Activated CD4-positive, alpha-beta T cell treated with anti-CD3 and anti-CD28 coated beads, Interleukin-2, Interleukin-6, amounts not matched to agents 100 ng/mL and 50 ng/mL, durations not matched to agents 16 hours and 8 hours (primary cell): ENCODE data around the gene MICU1.

Source experiments
- DNase-seq: peaks from one replicate; pipeline ENCODE4 v3.0.0-alpha.2; 2020

The MICU1 gene

DNA sequence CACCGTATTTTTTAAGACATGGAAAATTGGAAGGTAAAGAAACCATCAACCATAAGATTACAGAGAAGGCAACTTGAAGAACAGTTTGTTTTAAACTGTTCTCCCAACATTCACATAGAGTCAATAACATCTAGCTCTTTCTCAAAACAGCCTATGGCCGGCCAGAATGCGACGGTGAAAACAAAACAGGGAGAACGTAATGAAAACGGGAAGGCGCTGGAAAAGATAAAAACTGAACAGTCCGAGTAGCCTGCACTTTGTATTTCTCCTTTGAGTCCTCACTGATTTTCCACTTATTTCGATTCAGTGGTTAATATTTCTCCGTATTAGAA is 637 bp downstream of the MICU1 start:
- DNase-seq, result no peak

DNA sequence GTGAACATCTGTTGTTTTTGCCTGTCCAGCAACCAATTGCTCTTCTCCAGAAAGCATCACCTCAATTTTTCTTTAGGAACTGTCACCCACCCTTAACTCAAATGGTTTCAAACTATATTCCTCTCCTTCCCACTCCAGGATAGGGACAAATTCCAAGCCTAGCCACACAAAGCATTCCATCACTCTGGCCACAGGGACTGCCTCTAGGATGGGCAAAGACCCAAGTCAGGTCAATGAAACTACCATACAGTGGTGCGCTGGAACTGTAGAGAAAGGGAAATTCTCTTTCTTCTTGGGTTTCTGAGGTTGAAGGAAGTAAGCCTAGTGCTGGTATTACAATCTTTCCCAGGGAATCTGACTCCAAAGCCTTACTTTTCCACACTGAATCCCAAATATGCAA is 3.6 kb downstream of the MICU1 start:
- no peak for DNase-seq

DNA sequence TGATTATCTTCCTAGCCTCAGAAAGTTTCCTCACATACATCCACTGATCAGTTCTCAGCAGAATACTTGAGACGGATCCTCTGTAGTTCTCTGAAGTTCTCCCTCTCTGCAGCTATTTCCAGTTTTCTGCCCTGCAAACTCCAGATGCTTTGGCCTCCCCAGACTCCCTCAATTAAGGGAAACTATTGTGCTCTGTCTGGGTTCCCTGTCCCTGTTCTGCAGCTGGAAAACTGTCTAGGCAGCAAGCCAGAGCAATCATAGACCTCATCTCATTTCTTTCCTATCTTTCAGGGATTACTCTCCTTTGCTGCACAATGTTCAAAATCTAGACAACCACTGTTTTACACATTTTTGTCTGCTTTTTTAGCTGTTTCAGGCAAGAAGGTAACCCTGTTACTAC is 9.2 kb downstream of the MICU1 start:
- no peak for DNase-seq

DNA sequence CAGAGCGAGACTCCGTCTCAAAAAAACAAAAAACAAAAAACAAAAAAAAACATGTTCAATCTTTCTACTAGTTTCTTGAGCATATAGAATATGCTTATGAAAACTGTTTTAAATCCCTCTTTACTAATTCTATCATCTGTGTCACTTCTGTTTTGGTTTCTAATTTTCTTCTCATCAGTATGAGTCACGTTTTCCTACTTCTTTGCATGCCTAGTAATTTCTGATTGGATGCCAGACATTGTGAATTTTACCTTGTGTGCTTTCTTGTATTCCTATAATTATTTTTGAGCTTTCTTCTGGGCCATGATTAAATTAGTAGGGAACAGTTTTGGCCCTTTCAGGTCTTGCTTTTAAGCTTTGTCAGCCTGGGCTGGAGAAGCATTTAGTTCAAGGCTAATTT is 9.9 kb downstream of the MICU1 start:
- no peak for DNase-seq

DNA sequence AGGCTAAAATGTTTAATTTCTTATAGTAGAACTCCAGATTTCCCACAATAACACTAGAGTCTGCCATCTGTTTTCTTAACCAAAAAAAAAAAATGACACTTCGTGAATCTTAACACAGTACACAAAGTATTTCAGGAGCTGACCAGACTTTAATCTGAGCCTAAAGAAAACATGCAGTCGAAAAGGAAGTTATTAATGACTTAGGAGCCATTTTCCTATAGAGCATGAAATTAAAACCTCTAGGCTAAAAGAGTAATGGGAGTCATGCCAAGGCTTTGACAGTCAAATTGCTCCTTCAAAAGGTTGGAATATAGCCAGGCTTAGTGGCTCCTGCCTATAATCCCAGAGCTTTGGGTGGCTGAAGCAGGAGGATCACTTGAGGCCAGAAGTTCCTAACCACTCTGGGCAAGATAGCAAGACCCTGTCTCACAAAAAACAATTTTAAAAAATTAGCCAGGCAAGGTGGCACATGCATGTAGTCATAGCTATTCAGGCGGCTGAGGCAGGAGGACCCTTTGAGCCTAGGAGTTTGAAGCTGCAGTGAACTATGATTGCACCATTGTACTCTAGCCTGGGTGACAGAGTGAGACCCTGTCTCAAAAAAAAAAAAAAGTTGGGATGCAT is 13.6 kb downstream of the MICU1 start:
- DNase-seq, result no peak

DNA sequence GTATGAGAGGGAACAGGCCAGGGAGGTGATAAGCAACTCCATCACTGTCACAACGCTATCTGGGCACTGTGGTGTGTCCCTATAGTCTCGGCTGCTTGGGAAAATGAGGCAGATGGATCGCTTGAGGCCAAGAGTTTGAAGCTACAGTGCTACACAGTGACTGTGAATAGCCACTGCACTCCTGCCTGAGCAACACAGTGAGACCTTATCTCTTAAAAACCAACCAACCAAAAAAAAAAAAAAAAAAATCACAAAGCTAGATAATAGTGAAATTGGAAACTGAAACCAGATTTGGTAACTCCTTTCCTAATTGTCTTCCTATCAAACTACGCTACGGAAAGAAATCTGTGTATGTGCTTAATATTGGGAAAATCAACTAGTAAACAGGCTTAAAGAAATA is 14.1 kb downstream of the MICU1 start:
- no peak for DNase-seq

DNA sequence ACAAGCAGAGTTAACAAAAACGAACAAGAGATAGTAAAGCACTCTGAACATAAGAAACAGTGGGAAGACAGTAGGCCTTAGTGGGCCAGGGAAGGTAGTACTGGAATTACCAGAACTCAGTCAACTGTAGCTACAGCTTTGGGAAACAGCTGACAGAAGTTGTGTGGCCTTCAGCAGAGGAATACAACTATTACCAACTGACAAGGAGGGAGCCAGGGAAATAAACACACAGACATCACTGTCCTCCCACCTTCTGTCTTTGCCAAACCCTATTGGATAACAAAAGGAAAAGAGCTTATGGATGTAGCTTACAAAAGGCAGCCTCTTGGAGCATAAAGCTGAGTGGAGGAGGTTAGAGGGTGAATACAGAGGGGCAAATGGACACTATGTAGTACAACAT is 15.4 kb downstream of the MICU1 start:
- no peak for DNase-seq

DNA sequence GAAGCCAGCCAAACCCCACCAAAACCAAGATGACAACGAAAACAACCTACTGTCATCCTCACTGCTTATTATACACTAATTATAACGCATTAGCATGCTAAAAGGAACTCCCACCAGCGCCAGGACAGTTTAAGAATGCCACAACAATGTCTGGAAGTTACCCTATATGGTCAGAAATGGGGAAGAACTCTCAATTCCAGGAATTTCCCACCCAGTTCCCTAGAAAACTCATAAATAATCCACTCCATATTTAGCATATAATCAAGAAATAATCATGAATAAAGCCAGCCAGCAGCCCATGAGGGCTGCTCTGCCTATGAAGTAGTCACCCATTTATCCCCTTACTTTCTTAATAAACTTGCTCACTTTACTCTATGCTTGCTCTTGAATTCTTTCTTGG is 20.8 kb downstream of the MICU1 start:
- no peak for DNase-seq

DNA sequence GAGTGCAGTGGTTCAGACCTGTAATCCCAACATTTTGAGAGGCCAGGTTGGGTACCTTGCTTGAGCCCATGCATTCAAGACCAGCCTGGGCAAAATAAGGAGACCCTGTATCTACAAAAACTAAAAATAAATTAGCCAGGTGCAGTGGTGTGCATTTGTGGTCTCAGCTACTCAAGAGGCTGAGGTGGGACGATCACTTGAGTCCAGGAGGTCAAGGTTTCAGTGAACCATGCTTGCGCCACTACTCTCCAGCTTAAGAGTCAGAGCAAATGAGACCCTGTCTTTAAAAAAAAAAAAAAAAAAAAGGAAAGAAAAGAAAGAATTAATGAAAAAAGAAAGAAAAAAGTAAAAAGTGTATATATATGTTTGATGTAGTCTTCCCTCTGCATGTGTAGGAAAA is 24.7 kb downstream of the MICU1 start:
- no peak for DNase-seq

DNA sequence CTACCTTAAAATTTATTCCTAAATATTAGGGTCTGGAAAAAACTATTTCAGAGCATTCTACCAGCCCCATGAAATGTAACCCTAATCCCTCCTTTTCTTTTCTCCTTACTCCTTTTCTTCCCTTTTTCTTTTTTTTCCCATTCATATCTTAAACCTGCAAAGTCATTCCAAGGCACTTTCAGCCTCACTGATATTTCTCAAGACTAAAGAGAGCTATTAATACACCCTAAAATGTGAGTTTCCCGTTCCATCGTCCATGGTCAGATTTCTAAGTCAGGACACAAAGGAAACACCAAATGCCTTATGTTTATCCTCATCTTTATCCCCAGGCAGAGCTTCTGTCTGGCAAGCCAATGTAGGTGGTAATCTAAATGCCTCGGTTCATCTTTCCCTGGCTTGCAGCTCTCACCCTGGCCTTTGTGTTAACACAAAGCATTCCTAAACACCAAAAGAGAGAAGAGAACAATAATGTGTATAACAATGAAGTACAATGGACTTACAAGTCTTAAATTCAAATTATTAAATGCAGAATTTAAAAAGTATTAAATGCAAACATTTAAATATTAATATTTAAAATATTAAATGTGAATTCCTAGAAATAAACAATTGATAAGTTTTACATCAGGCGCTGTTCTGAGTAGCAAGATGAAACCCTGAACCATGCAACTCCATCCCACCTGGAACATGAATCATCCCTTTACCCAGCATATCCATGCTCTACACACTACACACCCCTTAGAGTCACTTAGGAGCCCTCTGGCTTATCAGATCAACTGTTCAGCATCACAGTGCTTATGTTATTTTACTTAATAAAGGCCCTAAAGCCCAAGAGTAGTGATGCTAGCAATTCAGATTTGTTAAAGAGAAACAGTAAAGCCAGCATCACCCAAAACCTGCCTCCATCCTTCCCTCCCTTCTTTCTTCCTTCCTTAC is 26.8 kb downstream of the MICU1 start:
- no peak for DNase-seq

DNA sequence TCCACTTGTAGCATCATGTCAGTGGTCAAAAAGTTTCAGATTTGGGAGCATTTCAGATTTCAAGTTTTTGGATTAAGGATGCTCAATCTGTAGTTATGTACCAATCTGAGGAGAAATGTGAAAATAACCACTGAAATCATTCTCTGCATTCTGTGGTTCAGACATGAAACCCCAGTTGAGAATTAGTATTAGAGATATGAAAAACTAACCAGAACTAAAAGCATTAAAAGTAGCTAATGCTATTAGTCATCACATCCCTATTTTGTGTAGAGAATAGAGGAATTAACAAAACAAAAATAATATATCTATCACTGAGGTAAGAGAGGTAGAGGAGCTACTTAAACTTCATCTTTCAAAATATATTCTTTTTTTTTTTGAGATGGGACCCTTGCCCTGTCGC is 28.0 kb downstream of the MICU1 start:
- DNase-seq, result no peak

DNA sequence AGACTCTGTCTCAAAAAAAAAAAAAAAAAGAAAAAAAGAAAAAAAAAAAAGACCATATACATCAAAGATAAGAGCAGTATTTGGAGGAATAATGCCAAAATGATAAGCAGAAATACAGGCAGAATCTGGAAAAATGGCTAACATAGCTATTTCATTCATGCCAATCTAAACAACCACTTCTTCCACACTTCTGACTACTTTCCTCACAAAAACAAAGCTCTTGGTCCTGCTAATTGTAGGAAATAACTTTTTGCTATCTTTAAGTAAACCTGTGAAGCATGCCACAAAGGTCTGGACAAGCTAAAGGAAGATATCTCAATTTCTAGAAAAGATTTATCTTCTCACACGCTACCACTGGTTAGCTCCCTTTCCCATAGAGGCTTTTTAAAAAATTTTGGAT is 30.4 kb downstream of the MICU1 start:
- no peak for DNase-seq

DNA sequence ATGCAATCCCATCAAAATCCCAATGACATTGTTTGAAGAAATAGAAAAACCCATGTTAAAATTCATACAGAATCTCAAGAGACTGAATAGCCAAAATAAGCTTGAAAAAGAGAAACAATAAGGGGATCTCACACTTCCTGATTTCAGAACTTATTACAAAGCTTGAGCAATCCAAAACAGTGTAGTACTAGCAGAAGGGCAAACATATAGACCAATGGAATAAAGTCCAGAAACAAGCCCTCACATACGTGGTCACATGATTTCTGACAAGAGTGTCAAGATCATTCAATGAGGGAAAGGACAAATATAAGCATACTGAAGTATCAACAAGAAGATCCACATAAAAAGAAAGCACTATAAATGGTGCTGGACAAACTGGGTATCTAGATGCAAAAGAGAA is 31.9 kb downstream of the MICU1 start:
- no peak for DNase-seq

DNA sequence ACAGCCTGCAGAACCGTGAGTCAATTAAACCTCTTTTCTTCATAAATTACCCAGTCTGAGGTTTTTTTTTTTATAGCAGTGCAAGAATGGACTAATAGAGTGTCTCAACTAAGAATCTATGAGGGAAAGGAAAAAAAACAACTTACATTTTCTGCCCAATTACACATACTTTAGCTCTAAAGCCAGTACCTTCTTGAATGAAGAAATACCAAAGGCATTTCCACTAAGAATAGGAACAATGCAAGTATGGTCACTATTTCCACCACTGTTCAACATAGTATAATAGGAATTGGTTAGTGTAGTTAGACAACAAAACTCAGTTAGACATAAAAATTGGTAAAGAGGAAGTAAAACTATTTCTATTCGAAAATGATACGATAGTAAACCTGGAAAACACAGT is 37.6 kb downstream of the MICU1 start:
- no peak for DNase-seq

DNA sequence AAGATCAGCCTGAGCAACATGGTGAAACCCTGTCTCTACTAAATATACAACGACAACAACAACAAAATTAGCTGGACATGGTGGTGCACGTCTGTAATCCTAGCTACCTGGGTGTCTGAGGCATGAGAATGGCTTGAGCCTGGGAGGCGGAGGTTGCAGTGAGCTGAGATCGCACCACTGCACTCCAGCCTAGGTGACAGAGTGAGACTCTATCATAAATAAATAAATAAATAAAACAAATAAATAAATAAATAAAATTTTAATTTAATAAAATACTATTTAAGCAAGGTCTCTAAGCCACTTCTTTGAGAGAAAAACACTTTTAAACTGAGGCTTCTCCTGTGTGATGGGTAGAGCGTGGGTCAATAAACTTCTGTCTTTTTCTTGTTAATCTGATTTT is 38.3 kb downstream of the MICU1 start:
- no peak for DNase-seq

DNA sequence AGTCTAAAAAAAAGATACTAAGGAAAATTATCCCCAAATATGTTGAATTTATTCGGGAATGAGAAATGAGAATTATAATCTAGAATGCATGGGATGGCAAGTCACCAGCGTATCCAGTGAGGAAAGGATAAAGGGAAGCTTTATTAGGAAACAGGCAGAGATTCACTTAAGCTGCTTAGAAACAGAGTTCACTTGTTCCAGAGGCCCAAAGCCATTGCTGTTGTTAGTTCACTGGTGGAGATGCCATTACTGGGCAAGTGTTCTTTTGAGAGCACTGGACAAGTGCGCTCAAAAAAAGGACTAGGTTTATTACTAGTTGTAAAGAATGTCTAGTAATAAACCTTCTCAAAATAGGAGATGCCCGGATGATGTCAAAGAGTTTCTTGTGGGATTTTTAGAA is 51.2 kb downstream of the MICU1 start:
- DNase-seq, result no peak

DNA sequence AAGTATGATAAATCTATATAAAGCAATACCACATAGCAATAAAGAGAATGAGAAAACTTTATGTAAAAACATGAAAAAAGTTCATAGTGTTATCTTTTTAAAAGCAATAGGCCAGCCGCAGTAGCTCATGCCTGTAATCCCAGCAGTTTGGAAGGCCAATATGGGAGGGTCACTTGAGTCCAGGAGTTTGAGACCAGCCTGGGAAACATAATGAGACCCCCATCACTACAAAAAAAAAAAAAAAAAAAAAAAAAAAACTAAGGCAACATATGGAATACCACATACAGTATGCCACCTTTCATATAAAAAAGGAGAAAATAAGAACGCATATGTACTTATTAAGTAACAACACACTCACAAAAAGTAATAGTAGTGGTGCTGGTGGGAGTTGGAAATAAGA is 52.8 kb downstream of the MICU1 start:
- no peak for DNase-seq

DNA sequence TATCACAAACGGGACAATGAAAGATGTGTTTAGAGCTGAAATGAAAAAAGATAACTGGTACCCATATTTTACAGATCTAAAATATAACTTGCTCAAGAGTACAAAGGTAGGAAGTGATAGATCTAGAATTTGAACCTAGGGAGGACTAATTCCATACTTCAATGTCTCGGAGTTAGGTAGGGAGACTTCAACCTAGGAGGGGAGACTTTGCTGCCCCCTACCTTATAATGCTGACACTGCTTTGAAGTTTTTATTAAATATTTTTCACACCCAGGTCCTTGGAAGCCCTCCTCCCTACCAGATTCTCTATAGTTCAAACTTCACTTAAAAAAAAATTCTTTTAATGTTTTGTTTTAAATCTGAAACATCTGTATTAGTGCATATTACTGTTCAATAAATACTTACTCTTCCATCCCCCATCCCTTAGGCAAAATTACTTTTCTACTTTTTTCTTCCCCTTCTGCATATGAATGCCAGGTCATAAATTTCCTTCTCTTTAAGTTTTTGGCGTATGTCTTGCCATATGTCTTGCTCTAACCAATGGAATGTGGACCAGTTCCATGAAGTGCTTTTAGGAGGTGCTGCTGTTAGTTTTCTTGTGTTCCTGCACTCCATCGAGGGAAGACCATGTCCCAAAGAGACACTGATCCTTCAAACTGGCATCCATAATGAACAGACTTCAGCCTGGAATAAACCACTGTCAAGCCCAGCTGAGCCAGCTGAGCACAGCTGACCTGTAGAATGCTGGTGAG is 57.8 kb downstream of the MICU1 start:
- DNase-seq, result peak; percentile 8

DNA sequence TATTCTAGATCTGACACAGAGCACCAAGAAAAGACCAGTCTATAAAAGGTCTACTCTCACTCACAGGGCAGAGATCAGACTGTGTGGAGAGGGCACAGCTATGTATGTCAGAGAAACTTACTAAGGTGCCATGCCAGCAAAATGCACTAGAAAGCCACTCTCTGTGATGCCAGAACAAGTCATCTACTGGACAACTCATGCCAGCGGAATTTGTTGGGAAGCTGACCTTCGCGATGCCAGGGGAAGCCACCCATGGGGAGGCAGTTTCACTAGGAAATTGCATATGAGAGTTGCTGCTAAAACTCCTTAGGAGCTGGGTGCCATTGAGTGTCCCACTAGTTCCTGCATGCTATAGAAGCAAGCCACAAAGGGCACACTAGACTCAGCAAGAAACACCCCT is 58.5 kb downstream of the MICU1 start:
- DNase-seq, result no peak

DNA sequence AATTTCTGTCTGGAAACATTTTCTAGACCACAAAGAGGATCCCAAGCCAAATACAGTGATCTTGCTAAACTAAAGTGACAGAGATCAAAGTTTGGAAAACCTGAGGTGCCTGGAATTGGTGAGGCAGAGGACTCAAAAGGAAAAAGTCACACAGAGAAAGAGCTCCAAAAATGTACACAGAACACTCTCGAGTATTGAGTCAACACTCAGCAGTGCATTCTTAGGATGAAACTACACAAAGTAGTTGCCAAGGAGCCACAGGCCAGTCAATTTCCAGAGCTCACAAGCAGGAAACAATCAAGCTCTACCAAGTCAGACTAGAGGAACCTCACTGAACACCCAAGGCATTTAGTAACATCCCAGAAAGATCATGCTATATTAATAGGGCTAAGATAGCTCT is 61.3 kb downstream of the MICU1 start:
- peak; percentile 80 for DNase-seq

DNA sequence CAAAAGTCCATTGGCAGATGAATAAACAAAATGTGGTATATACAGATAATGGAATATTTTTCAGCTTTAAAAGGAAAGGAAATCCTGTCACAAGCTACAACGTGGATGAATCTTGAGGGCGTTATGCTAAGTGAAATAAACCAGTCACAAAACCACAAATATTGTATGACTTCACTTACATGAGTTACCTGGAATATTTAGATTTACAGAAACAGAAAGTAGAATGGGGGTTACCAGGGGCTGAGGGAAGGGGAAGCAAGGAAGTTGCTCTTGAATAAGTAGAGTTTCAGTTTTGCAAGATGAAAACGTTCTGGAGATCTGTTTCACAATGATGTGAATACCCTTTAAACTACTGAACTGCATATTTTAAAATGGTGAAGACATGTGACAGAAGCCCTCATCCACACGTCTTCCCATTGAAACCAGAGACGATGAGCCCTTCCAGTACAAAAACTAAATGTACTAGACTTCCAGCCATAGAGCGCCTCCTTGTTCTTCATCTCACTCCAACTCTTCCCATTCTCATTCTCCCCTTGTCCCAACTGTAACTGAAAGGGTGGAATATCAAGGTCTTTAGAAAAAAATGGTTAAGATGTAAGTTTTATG is 62.4 kb downstream of the MICU1 start:
- DNase-seq, result peak; percentile 81

DNA sequence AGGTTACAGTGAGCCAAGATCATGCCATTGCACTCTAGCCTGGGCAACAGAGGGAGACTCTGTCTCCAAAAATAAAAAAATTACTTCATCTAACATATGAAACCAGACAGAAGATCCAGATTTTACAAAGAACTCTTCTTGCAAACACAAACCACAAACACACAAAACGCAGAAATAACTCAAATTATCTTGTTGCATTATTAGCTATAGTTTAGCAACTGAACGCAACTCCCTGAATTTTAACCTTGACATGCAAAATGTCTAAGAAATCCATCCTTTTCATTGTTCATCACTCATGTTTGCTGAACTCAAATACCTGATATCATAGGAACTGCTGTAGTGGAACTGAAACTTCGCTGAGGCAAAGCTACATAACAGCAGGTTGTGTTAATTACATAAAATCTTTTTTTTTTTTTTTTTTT is 64.1 kb downstream of the MICU1 start:
- peak; percentile 21 for DNase-seq

DNA sequence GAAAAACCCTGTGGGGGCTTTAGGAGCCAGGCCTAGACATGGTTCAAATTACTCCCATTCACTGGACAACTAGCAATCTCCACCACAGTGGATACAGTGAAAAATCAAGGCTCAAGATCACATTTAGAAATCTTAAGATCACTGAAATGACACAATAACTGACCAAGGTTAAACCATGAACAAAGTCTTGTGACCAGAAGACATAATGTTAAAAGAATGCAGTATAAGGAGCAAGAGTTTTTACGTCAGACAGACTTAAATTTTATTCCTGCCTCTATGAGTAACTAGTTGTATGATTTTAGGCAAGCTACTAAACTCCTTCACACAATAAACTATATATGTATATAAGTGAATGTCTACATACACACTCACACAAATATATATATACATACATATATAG is 68.5 kb downstream of the MICU1 start:
- DNase-seq, result no peak

DNA sequence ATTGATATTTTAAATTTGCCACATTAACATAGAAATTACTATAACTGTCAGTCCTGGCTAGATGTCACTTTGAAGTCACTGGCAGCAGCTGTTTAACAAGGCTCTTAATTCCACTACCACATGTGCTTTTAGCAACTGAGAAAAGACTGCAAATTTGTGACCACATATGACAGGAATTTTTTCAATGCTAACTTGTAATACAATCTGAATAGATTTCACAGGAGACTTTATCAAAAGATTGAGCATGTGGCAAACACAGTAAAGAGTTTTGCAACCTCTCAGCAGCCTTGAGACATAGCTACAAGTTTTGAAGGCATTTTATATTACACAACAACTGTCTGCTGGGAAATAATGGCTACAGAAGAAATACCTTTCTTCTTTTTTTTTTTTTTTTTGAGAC is 73.0 kb downstream of the MICU1 start:
- no peak for DNase-seq
